GM21528 (cell line): ENCODE results near the gene ANKS3.

ENCODE experiments used
- ATAC-seq: cut with Tn5 transposase; IDR thresholded peaks from one replicate; pipeline ENCODE4 v1.9.1; 2021; ENCODE audit warnings: mild to moderate bottlenecking, moderate library complexity; ENCODE audit not compliant: unreplicated experiment, low FRiP score

Gene ANKS3

GRCh38 chr16:4687946-4688673 lies 46.0 kb downstream of the ANKS3 start:
- ATAC-seq = no peak

GRCh38 chr16:4687416-4687815 lies 46.7 kb downstream of the ANKS3 start:
- ATAC-seq = no peak

- ATAC-seq = no peak
Measured at GRCh38 chr16:4686497-4687210, 47.4 kb downstream of the ANKS3 start.

- no peak for ATAC-seq
Measured at GRCh38 chr16:4685776-4686496, 48.1 kb downstream of the ANKS3 start.

GRCh38 chr16:4685292-4685691 lies 48.8 kb downstream of the ANKS3 start:
- no peak for ATAC-seq

- no peak for ATAC-seq
Measured at GRCh38 chr16:4684763-4685162, 49.3 kb downstream of the ANKS3 start.

- ATAC-seq = no peak
Measured at GRCh38 chr16:4684058-4684715, 49.9 kb downstream of the ANKS3 start.

GRCh38 chr16:4683255-4684057 lies 50.6 kb downstream of the ANKS3 start:
- ATAC-seq = no peak

GRCh38 chr16:4682616-4683254 lies 51.3 kb downstream of the ANKS3 start:
- ATAC-seq = no peak

- no peak for ATAC-seq
Measured at GRCh38 chr16:4682084-4682591, 51.9 kb downstream of the ANKS3 start.

- no peak for ATAC-seq
Measured at GRCh38 chr16:4681471-4682083, 52.5 kb downstream of the ANKS3 start.

- ATAC-seq = no peak
Measured at GRCh38 chr16:4680673-4681470, 53.2 kb downstream of the ANKS3 start.

- ATAC-seq = no peak
Measured at GRCh38 chr16:4679850-4680636, 54.0 kb downstream of the ANKS3 start.

GRCh38 chr16:4679156-4679849 lies 54.8 kb downstream of the ANKS3 start:
- no peak for ATAC-seq

GRCh38 chr16:4678596-4678995 lies 55.5 kb downstream of the ANKS3 start:
- no peak for ATAC-seq

- no peak for ATAC-seq
Measured at GRCh38 chr16:4677994-4678393, 56.1 kb downstream of the ANKS3 start.

GRCh38 chr16:4677390-4677789 lies 56.7 kb downstream of the ANKS3 start:
- no peak for ATAC-seq
